ENCODE data around the gene SPTLC2. TPM values are rescaled to one million over a fixed set of nuclear protein-coding genes. Genes with fewer than 3 reads are reported as not detected.

SPTLC2 gene
- total RNA-seq, 1 donor from 2014 or later: 48.1 TPM

DNA sequence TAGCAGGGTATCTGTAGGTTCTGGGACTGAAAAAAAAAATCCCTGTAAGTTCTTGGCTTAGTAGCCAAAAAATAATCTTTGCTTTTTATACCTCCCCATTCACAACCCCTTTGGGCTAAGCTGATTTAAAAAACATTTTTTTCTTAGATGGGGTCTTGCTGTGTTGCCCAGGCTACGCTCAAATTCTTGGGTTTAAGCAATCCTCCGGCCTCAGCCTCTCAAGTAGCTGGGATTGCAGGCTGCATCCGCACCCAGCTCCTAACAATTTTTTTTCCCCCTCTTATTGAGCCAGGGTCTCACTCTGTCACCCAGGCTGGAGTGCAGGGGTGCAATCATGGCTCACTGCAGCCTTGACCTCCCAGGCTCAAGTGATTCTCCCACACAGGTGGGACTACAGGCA lies 108.7 kb downstream of the SPTLC2 start:
- DNase-seq (ENCODE audit: low read depth, low spot score): no peak

DNA sequence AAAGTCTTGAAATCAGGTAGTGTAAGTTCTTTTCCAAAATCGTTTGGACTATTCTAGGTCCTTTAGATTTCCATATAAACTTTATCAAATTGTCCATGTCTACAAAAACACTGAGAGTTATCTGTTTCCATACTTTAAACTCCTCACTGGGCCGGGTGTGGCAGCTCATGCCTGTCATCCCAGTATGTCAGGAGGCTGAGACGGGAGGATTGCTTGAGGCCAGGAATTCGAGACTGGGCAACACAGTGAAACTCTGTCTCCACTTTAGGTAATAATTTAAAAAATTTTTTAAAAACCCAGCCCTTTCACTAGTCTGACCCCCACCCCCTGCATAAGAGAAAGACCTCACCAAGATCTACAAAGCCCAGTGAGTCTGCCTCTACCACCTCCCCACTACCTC lies 111.4 kb downstream of the SPTLC2 start:
- no peak for DNase-seq (ENCODE audit: low read depth, low spot score)

- no peak for DNase-seq (ENCODE audit: low read depth, low spot score)
Observed at GRCh38 chr14:77503138-77503537, 113.3 kb downstream of the SPTLC2 start.

DNA sequence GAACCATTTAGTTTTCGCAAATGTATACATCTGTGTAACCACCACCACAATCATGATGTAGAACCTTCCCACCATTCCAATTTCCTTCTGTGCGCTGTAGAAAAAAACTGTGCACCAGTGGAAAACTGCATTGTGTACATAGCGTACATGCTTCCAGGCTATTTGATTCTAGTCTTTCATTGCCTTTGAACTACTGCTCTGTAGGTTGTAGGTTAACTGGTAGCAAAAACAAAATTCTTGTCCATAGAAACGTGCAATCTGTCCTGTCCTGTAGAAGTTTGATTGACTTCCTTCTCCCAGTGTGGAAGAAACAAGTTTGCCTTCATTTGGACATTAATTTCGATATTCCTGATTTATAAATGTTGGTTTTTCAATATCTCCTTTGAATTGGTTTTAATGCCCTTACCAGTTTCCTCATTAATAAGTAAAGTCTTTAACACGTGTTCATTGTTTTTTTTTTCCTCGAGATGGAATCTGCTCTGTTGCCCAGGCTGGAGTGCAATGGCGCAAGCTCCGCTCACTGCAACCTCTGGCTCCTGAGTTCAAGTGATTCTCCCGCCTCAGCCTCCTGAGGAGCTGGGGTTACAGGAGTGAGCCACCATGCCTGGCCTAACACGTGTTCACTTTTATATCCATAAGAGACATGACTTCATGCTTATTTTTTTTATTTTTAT lies 114.2 kb downstream of the SPTLC2 start:
- no peak for DNase-seq (ENCODE audit: low read depth, low spot score)

- DNase-seq (ENCODE audit: low read depth, low spot score): no peak
Observed at GRCh38 chr14:77498984-77499527, 117.4 kb downstream of the SPTLC2 start.

DNA sequence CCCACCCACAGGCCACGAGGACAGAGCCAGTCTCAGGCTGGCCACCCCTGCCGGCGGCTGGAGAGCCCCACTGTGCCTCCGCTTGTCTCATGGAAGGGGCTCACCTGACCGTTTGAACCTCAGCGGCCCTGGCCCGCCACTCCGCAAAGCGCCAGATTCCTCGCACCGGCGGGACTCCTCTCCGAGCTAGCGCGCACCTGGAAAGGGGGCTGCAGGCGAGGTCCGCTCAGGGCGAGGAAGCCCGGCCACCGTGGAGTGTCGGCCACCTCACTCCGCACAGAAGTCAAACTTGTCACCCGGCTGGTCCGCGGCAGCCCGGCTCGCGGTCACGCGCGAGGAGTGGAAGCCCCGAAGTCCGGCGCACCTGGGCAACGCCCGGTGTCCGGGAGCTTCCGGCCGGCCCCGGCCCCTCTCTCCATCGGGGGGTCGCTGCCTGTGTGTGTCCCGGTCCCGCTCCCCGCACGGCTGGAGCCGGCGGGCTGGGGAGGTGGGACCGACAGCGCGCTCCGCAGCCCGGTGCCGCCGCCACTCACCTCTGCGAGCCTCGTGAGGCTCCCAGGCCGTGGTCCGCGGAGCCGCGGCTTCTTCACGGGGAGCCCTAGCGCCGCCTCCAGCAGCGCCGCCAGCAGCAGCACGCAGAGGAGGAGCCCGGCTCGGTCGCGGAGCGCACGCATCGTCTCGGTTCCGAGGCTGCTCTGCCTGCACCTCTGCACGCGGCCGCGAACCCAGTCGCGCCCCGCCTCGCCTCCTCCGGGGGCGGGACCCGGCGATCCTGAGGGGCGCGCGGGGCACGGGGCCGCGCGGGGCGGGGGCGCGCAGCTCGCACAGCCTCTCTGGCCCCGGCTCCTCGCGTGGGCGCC lies 118.1 kb downstream of the SPTLC2 start, which contains the start of gene ISM2:
TSS of gene ISM2 (minus strand) at position 697 of the 860 bp plus-strand sequence. CDS start at position 674, 23 bp downstream.
- no peak for DNase-seq (ENCODE audit: low read depth, low spot score)

DNA sequence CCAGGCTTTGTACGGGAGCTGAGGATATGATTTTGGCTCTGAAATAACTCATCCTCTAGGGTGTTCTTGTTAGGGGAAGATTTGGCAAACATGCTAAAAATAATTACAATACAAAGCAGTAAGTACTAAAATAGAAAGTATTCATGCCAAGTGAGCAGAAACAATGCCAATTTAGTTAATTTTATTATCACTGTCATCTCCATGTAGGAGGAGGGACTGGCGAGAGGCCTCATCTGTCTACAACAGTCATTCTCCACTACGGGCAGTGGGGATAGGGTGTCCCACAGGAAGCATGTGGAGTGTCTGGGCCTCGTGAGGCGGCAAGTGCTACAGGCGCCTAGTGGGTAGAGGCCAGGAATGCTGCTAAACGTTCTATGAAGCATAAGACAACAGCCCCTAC lies 121.1 kb downstream of the SPTLC2 start:
- no peak for DNase-seq (ENCODE audit: low read depth, low spot score)

GRCh38 chr14:77491056-77491455 lies 125.4 kb downstream of the SPTLC2 start:
- DNase-seq (ENCODE audit: low read depth, low spot score): no peak

DNA sequence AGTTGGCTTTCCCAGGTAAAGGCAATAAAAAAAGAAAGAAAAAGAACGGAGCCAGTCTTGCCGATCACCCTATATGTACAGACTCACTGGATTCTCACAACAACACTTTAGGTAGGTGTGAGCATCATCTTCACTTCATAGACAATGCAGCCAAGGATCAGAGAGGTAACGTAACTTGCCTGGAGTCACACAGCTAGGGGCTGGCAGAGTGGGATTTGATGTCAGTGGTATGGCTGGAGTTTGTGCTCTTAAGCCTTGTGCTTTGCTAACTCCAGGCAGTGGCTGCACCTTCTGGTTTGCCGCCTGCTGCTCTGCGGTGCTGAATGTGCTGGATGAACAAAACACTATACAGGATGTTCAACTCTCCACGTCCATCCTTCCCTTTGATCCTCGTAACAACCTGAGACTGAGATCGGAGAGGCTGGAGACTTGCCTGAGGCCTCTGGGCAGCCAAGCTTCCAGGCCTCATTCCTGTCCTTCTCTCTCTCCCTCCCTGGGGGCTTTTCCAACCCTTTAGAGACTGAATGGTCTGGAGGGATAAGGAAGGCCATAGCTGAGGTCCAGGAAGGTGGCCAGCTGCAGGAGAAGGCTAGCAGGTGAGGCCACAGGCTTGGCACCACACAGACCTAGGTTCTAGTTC lies 126.0 kb downstream of the SPTLC2 start:
- no peak for DNase-seq (ENCODE audit: low read depth, low spot score)

- DNase-seq (ENCODE audit: low read depth, low spot score): no peak
Observed at GRCh38 chr14:77489041-77489440, 127.4 kb downstream of the SPTLC2 start.

DNA sequence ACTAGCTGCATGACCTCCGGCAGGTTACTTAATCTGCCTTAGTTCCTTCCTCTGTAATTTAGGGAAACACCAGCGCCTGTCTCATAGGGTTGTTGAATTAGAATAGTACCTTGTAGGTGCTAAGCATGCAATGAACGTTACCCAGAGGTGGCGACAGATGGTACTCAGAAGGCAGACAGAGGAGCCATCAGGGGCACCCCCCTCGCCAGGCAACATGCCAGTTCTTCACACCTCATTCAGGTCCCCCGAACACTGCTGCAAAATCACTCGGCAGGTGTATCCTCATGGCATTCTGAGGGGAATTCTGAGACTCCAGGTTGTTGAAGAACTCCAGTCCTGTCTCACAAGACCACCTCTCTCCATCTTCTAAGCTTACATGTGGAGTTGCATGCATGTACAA lies 127.9 kb downstream of the SPTLC2 start:
- no peak for DNase-seq (ENCODE audit: low read depth, low spot score)

DNA sequence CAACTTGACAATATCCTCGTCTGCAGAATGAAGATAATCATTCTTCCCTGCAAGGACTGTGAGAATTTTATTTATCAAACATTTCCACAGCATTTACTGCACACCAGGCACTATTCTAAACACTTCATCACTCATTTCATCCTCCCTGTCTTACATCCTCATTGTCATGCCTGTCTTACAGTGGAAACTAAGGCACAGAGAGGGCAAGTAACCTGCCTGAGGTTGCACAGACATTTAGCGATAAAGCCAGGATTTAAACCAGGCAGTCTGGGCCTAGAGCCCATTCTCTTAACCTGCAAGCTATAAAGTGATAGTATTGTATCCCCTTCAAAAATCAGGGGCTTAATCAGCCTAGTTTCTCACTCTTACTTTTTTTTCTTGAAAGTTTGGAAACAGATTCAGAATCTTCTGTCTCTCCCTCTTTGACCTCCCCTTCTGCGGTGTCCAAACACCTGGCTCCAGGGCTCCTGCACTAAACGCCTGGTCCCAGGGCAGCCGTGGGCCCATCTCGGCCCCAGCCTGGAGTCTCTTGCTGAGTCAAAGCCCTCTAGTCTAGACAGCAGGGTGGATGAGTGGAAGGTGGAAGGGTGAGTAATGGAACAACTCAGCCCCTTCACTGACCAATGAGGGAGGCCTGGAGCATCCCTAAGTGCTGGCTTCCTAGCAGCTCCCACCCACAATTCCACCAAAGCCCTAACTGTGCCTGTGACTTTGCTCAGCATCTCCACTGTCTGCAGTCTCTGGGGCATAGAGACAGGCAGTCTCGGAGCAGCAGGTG lies 130.3 kb downstream of the SPTLC2 start:
- DNase-seq (ENCODE audit: low read depth, low spot score): no peak

GRCh38 chr14:77485256-77485655 lies 131.2 kb downstream of the SPTLC2 start:
- no peak for DNase-seq (ENCODE audit: low read depth, low spot score)

- DNase-seq (ENCODE audit: low read depth, low spot score): no peak
Observed at GRCh38 chr14:77482422-77482821, 134.0 kb downstream of the SPTLC2 start.

- DNase-seq (ENCODE audit: low read depth, low spot score): no peak
Observed at GRCh38 chr14:77478796-77479195, 137.6 kb downstream of the SPTLC2 start.

DNA sequence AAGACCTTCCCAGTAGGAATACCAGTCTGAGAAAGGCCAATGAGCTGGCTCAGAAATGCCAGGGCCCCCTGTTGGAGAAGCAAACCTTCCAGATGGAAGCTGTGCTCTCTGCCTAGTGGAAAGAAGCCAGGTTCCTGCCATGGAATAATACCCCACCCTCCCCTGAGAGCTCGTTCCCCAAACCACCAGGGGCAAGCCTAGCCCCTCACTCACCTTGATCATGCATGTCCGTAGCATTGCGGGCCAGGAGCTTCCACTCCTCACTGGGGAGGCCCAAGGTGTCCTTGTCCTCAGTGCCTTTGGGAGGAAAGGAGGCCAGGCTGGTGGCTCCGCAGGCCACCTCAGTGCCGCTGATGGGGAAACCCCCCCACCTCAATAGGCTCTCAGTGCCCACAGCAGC lies 138.4 kb downstream of the SPTLC2 start:
- no peak for DNase-seq (ENCODE audit: low read depth, low spot score)

DNA sequence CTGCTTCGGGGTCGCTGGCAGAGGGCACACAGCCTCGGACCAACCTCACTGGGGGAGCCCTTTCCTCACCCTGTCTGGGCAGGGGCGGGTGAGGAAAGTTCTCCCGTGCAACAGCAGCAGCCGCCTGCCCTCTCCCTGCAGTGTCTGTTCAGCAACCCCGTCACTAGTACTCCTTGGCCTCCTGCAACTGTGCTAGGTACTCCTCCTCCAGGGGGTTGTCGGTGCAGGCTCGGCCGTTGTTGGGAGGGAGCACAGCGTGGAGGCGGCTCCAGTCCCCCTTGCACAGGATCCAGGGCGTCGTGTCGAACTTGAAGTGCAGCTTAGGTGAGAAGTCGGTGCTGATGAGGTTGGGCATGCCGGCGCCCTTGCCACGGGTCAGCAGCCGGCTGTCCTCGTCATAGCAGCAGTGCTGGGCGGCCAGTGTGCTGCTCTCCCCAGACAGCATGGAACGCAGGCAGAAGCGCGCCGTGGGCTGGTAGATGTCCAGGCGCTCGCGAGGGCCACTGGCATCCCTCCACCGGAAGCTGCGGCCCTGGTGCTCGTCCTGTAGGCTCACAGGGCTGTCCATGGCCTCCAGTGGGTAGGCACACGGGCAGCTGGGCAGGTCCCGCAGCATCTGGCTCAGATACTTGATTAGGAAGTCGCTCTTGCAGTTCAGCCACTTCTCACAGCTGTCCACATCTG lies 140.9 kb downstream of the SPTLC2 start:
- no peak for DNase-seq (ENCODE audit: low read depth, low spot score)

DNA sequence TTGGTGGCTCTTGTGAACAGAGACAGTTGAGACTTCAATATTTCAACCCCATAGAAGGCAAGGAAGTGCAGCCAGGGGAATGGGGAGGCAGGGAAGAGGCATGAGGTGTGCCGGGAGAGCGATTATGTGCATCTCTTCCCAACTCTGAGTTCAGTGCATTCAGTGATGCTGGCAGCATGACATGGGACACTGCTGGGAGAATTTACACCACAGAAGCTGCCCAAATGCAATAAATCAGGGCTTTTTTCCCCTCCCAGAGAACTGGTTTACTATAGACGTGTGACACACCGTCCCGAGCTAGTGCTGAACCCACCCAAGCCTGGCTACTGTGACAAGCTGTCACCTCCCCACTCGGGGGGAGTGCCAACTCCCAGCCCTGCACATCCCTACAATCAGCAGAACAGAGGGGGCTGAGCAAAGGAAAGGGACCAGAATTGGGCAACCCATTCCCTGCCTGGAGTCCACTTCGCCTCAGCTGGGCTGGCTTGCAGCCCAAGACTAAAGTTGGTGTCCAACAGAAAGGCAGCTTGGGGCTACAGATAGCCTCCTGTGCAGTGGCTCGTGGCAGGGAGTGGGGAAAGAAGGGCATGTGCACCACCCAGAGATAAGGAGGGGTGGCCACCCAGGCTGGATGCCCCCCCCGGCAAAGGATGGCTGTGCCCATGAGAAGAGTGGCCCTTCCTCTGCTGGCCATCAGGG lies 141.8 kb downstream of the SPTLC2 start:
- no peak for DNase-seq (ENCODE audit: low read depth, low spot score)

DNA sequence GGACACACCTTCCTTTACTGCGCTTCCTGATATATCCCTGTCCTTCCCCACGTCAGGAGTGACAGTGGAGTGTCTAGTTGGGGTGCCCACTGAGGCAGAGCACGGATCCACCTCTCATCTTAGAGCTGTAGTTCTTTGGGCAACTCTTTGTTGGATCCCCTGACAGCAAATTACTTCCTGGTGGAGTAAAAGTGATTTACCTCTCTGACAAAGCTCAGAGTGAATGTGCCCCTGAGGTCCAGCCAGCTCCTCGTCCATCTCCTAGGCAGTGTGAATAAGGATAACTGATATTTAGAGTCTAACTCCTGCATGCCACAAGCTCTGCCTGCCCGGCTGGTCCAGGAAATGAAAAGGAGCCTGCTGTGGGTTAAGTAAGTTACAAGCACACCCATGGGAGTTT lies 142.5 kb downstream of the SPTLC2 start:
- DNase-seq (ENCODE audit: low read depth, low spot score): no peak

All from pulmonary artery endothelial cell (primary cell).